A673 (cell line): ENCODE results near the gene NBPF3. TPM values are rescaled to one million over a fixed set of nuclear protein-coding genes. Genes with fewer than 3 reads are reported as not detected.

ENCODE experiments used
- BruUV-seq: library from RNA; stranded (reverse); fragments of 400-500 nt; replicated peaks from 2 replicates; lab custom pipeline; 2021; lab: Mats Ljungman, UMichigan
- CTCF ChIA-PET: fragments of 300-600 bp; sonication (Branson Sonifier 250); formaldehyde crosslinking; loops from one replicate; lab custom pipeline; 2022; ENCODE audit warnings: antibody characterized with exemption; lab: Charles Lee
- POLR2A ChIA-PET: fragments of 300-600 bp; sonication (Branson Sonifier 250); formaldehyde crosslinking; loops from one replicate; lab custom pipeline; 2022; ENCODE audit warnings: antibody characterized with exemption; ENCODE audit not compliant: low non-redundant PET; lab: Charles Lee
- DNase-seq: peaks from one replicate; pipeline ENCODE4 v3.0.0-alpha.2; 2015; ENCODE audit warnings: low spot score
- H3K27ac ChIP-seq: fragments of 200-600 bp; sonication (generic); 2 replicates; pipeline ENCODE4 v1.5.1; 2016; ENCODE audit warnings: mixed run types, low read depth, mild to moderate bottlenecking, mixed read lengths, antibody characterized with exemption, low read length; ENCODE audit not compliant: poor library complexity, severe bottlenecking
- H3K27me3 ChIP-seq: fragments of 200-600 bp; sonication (generic); replicated peaks from 2 replicates; pipeline ENCODE4 v1.6.1; 2017; ENCODE audit warnings: mixed run types, low read depth, mild to moderate bottlenecking, mixed read lengths, antibody characterized with exemption, low read length; ENCODE audit not compliant: insufficient read depth, poor library complexity
- H3K36me3 ChIP-seq: fragments of 200-600 bp; sonication (generic); 2 replicates; pipeline ENCODE4 v1.6.1; 2016; ENCODE audit warnings: mixed run types, mild to moderate bottlenecking, mixed read lengths, antibody characterized with exemption, low read length; ENCODE audit not compliant: insufficient read depth, poor library complexity, severe bottlenecking
- H3K4me1 ChIP-seq: fragments of 200-600 bp; sonication (generic); 2 replicates; pipeline ENCODE4 v1.6.1; 2017; ENCODE audit warnings: mixed run types, mild to moderate bottlenecking, mixed read lengths, antibody characterized with exemption, low read length; ENCODE audit not compliant: insufficient read depth, poor library complexity, severe bottlenecking
- H3K4me3 ChIP-seq: fragments of 200-600 bp; sonication (generic); 2 replicates; pipeline ENCODE4 v1.5.1; 2016; ENCODE audit warnings: low read depth, mixed run types, mild to moderate bottlenecking, mixed read lengths, low read length; ENCODE audit not compliant: poor library complexity, severe bottlenecking
- H3K9me3 ChIP-seq: fragments of 200-600 bp; sonication (generic); 2 replicates; pipeline ENCODE4 v1.6.1; 2016; ENCODE audit warnings: mixed run types, low read depth, mild to moderate bottlenecking, mixed read lengths, antibody characterized with exemption, low read length; ENCODE audit not compliant: poor library complexity, severe bottlenecking
- EZH2 ChIP-seq: fragments of 200-600 bp; sonication (generic); IDR thresholded peaks from 2 replicates; pipeline ENCODE4 v1.6.1; 2017; ENCODE audit warnings: borderline replicate concordance, low read depth, mild to moderate bottlenecking, mixed read lengths, antibody characterized with exemption, low read length; ENCODE audit not compliant: poor library complexity, severe bottlenecking
- intact Hi-C: fragments of 100-400 bp; cut with micrococcal nuclease; formaldehyde crosslinking; loops from one replicate; pipeline ENCODE4 v1.10.0; 2022; ENCODE audit not compliant: unreplicated experiment
- total RNA-seq: library from RNA; stranded (reverse); gene quantifications from 2 replicates; pipeline ENCODE4 v1.2.3, GENCODE V29; 2021
- TF ChIP-seq, protein P1 (sequence below): fragments of 300-800, 200-600 bp; sonication (generic); conservative IDR thresholded peaks from 2 replicates; pipeline ENCODE4 v1.5.1; 2017; ENCODE audit warnings: low read depth, mild to moderate bottlenecking, antibody characterized with exemption, low read length, moderate library complexity, mixed read lengths

NBPF3 gene
- total RNA-seq, 1 experiment from 2014 or later, result 12.9 TPM

DNA sequence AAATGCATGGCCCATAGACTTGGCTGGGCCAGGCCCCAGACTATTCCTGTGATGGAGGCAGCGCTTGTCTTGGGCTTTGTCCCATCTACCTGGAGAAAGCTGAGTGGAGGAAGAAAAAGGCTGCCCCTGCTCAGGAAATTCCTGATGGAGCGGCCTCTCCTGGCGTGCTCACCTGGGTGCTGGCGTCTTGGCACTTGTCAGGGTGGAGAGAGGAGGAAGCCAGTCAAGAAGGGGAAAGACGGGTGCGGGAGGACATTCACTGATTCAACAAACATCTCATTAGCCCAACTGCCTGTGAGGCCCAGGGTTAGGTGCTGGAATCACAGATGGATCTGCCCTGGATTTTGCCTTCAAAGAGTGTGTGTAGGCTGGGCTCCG, 85.4 kb downstream of the NBPF3 start:
- intact Hi-C loops, result no loop called here
- no peak for DNase-seq
- H3K27me3 ChIP-seq, result no peaks in the 10 kb centered on the region
- CTCF ChIA-PET, result no interaction called here
- no peaks in the 10 kb centered on the region for H3K4me1 ChIP-seq
- no peak overlapping the region for H3K27ac ChIP-seq
- no peaks in the 10 kb centered on the region for H3K9me3 ChIP-seq
- BruUV-seq, result no TSS peak
- H3K36me3 ChIP-seq, result no peaks in the 10 kb centered on the region
- POLR2A ChIA-PET, result no interaction called here
- no peak overlapping the region for H3K4me3 ChIP-seq
- TF ChIP-seq, protein P1, sequence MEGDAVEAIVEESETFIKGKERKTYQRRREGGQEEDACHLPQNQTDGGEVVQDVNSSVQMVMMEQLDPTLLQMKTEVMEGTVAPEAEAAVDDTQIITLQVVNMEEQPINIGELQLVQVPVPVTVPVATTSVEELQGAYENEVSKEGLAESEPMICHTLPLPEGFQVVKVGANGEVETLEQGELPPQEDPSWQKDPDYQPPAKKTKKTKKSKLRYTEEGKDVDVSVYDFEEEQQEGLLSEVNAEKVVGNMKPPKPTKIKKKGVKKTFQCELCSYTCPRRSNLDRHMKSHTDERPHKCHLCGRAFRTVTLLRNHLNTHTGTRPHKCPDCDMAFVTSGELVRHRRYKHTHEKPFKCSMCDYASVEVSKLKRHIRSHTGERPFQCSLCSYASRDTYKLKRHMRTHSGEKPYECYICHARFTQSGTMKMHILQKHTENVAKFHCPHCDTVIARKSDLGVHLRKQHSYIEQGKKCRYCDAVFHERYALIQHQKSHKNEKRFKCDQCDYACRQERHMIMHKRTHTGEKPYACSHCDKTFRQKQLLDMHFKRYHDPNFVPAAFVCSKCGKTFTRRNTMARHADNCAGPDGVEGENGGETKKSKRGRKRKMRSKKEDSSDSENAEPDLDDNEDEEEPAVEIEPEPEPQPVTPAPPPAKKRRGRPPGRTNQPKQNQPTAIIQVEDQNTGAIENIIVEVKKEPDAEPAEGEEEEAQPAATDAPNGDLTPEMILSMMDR, result no peak
- no peak for TF ChIP-seq EZH2

DNA sequence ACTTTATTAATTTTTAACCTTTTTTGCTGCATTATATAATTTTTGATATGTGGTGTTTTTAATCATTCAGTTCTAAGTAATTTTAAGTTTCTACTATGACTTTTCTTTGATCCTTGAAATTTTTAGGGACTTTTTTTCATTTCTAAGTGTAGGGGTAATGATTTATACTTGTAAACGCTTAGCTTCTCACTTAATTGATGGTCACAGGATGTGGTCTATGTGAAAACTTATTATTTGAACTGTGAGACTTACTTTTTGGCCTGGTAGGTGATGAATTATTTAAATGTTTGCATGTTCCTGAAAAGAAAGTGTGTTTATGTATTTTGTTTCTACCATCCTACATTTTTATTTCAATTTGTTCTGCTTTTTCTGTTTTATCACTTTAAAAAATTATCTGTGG, 86.5 kb downstream of the NBPF3 start:
- BruUV-seq, result no TSS peak
- H3K4me1 ChIP-seq, result no peaks in the 10 kb centered on the region
- H3K36me3 ChIP-seq, result no peaks in the 10 kb centered on the region
- TF ChIP-seq, protein P1, result no peak
- no peaks in the 10 kb centered on the region for H3K9me3 ChIP-seq
- no peak for DNase-seq
- no peak overlapping the region for H3K4me3 ChIP-seq
- ChIA-PET CTCF (no interaction called here), POLR2A (no interaction called here)
- no peak overlapping the region for H3K27ac ChIP-seq
- intact Hi-C loops, result no loop called here
- no peaks in the 10 kb centered on the region for H3K27me3 ChIP-seq

DNA sequence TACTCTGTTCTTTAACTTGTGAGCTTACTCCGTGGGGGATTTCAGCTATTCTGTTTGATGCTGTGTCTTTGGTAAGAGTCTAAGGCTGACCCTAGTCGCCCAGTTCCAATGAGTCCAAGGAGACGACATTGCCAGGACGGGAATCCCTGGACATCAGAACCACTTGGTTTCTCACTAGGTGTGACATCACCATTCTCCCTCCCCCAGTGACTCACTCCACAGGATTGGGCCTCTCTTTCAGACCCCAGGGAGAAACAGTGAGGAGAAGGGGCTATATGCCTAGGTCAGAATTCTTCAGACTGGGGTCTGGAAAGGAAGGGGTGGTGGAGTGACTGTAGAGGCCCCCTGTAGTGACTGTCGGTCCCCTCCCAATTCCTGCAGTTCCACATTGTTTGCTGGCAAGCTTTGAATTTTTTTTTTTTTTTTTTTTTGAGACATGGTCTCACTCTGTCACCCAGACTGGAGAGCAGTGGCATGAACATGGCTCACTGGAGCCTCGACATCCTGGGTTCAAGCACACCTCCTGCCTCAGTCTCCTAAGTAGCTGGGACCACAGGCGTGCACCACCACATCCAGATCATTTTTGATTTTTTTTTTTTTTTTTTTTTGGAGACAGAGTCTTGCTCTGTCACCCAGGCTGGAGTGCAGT, 90.6 kb downstream of the NBPF3 start:
- no peaks in the 10 kb centered on the region for H3K4me1 ChIP-seq
- no TSS peak for BruUV-seq
- no peak overlapping the region for H3K4me3 ChIP-seq
- no peaks in the 10 kb centered on the region for H3K9me3 ChIP-seq
- TF ChIP-seq, protein P1, result no peak
- TF ChIP-seq EZH2, result no peak
- POLR2A ChIA-PET, result interaction anchor here (0.7 kb wide), 1 partner anchor 419 kb away, joined by 8 read pairs; no protein-coding TSS in a partner anchor
- H3K27ac ChIP-seq, result no peak overlapping the region
- no peak for DNase-seq
- no peaks in the 10 kb centered on the region for H3K36me3 ChIP-seq
- CTCF ChIA-PET, result no interaction called here
- H3K27me3 ChIP-seq, result no peaks in the 10 kb centered on the region
- intact Hi-C loops, result loop anchor here (5.0 kb wide), 1 partner anchor 158 kb away; no protein-coding TSS in a partner anchor
